Hematopoietic multipotent progenitor cell (in vitro differentiated cells): ENCODE measurements around the gene CDYL2. TPM values are rescaled to one million over a fixed set of nuclear protein-coding genes. Genes with fewer than 3 reads are reported as not detected.

Experiments used
- DNase-seq, 3 donors: peaks; one replicate each; pipeline ENCODE4 v3.0.0-alpha.2; 2011 to 2015; ENCODE audit warnings: low read depth in 2 of 3, low spot score in 2 of 3
- total RNA-seq: library from RNA; depleted of rRNA; stranded (reverse); fragments of >200 nt; gene quantifications from one replicate; pipeline ENCODE4 v1.2.3, GENCODE V29; 2012

CDYL2 gene
- total RNA-seq, 1 donor, result 13.5 TPM

DNA sequence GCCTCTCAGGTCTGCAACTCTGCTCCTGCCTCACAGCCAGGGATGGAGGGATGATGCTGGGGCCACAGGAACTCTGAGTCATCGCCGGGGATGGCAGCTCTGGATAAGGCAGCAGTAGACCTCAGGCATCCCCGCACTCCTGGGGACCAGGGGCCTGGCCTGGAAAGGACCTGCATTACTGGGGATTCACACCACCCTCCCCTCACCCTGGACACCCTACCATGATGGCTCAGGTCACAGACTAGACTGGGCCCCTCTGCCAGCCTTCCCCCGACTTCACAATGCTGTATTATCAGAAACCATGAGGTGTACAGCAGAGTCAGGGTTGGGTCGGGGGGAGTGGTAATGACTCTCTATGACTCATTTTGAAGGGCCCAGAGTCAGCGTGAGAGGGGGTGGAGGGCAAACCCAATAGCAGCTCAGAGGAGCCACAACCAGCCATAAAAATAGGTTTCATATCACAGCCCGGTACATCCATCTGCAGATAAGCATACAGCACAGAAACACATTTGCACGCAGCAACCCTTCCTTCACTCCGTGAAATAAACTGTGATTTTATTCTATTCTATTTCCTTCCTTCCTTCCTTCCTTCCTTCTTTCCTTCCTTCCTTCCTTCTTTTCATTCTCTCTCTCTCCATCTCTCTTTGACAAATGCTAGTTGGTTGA, 234.8 kb downstream of the CDYL2 start:
- DNase-seq, result peak in 2 of 3 donors; percentile 40 to 53

- DNase-seq, result peak in 1 of 3 donors; percentile 29
These were observed 240.0 kb downstream of the CDYL2 start for GRCh38 chr16:80564394-80564793.

- DNase-seq, result no peak
These were observed 241.3 kb downstream of the CDYL2 start for GRCh38 chr16:80563066-80563465.

- no peak for DNase-seq
These were observed 245.0 kb downstream of the CDYL2 start for GRCh38 chr16:80559369-80559768.

DNA sequence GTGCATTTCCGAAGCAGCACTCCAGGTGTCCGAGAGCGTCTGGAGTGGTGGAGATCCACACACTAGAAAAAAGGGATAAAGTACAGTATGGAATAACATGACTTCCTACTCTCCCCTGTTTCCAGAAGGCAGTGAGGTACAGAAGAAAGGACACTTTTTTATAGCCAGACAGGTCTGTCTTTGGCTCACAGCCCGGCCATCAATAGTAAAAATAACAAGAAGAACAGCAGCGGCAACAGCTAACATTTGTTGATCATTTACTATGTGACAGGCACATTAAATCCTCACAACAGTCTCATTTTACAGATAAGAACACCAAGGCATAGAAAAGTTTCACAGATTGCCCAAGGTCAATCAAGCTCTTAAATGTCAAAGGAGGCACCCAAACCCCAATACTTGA, 247.4 kb downstream of the CDYL2 start:
- no peak for DNase-seq

- no peak for DNase-seq
These were observed 247.9 kb downstream of the CDYL2 start for GRCh38 chr16:80556481-80556880.

GRCh38 chr16:80554033-80554432, 250.4 kb downstream of the CDYL2 start:
- DNase-seq, result peak in 1 of 3 donors; percentile 39

- DNase-seq, result no peak
These were observed 252.1 kb downstream of the CDYL2 start for GRCh38 chr16:80552277-80552676.

Other genes starting within 250 kb of the CDYL2 start
- gene CMC2, start 202.3 kb upstream of the CDYL2 start, total RNA-seq, result 24.5 TPM
- 4.8 TPM for gene CENPN, start 202.6 kb upstream of the CDYL2 start, total RNA-seq
- 21.5 TPM for gene ATMIN, start 231.2 kb upstream of the CDYL2 start, total RNA-seq